SW 1271 (cell line): ENCODE results near the gene LMF1.

Source experiments
- DNase-seq, 2 experiments: peaks; one replicate each; lab custom pipeline; 2025; lab: John Stamatoyannopoulos, UW

The LMF1 gene

DNA sequence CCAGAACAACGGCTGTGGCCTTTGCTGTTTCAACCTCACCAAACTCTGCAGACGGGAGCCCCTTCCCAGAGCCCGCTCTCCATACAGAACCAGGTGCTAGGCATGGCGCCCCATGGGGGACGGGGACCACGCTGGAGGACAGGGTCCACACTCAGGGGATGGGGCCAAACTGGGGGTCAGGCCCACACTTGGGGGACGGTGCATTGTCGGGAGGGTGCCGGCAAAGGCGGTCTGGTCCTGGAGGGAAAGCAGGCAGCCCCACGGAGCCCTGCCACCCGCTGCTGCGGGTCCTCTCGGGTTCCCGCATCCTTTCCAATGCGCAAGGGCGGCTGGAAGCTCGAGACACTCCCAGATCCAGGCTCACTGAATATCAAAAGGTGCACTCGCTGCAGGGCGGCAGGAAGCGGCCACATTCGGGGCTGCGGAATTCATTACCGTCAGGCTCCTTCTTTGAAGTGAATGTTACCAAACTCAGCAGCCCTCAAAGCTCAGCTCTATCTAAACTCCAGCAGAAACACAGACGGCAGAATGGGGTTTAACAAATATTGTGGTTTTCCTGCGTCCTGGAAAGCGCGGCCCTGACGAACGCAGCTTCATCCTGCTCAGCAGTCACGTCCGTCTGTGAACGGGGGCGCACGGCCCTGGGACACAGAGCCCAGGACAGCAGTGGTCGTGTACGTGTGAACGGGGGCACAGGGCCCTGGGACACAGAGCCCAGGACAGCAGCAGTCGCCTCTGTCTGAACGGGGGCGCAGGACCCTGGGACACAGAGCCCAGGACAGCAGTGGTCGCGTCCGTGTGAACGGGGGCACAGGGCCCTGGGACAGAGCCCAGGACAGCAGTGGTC, 41.3 kb downstream of the LMF1 start:
- DNase-seq = no peak

DNA sequence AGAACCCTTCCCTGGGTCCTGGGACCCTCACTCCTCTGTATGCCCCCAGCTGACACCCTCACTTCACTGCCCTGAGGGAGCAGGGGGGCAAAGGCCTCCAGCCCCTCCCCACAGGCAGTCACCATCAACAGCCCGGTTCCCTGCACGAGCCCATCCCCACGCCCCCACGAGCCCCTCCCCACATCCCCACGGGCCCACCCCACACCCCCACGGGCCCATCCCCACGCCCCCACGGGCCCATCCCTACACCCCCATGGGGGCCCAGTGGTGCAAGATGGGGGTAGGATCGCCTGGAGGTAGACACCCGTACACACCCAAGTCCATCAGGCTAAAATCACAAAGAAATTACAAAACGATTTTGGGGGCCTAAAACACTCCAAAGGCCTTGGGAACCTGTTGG, 42.3 kb downstream of the LMF1 start:
- no peak for DNase-seq

DNA sequence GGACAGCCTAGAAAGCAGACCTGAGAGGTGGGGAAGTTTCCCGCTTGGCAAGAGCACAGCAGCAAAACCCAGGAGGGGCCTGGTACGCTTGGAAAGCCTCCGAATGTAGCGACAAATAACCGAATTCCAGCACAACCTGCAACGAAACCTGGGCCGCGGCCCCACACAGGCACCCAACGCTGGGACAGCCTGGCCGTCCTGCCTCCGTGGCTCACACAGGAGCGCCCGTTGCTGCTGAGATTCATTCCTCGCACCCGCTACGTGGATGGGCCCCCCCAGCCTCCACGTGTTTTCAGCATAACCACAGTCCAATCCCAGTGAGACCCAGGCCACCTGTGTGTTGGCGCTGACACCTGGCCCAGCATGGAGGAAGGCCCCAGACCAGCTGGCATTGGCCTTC, 42.9 kb downstream of the LMF1 start:
- no peak for DNase-seq

DNA sequence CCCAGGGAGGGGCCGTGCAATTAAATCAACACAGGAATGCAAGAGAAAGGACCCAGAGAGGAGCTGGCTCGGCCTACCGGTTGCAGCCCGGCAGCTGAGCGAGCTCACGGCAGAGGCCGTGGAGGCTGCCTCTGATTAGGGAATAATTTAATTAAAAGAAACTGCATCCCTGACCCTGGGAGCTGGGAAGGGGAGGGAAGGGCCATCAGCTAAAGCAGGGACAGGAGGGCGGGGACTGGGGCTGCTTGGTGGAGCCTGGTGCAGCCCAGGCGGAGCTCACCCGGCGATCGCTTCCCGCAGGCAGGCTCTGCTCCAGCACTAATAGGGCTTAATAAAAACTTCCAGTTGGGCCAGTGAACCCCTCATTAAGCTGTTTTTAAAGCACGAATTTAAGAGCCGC, 43.4 kb downstream of the LMF1 start:
- no peak for DNase-seq

DNA sequence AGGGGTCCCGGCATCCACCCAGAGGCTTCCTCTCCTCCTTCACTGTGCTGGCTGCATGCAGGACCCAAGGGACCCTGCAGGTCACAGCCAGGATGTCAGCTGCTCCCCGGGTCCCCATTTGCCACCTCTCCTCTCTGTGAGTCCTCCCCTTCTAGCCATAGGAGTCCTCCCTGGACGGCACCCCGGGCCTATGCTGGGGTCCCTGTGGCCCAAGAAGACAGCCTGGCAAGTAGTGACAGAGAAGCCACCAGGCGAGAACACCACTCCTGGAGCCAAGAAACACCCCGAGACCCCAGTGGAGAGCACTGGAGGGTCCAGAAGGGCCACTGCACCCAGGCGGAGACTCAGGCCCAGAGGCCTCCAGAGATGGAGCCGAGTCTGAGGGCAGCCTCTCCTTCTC, 44.1 kb downstream of the LMF1 start:
- no peak for DNase-seq

DNA sequence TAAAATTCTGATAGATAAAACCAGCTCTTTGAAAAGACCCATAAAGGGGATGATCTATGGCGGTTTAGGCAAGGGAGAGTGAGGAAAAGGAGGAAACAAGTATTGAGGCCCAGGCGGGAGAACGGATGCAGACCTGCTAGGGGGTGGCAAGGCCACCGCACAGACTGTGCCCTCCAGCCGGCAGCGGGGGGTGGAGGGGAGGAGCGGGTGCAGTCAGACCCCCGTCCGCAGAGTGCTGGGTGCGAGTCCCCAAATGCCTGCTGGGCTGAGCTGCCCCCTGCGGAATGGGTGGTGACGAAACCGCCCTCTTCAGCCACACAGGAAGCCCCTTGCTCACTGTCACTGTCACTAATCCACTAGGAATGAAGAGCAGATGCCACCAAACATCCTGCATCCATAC, 46.0 kb downstream of the LMF1 start:
- DNase-seq = no peak

DNA sequence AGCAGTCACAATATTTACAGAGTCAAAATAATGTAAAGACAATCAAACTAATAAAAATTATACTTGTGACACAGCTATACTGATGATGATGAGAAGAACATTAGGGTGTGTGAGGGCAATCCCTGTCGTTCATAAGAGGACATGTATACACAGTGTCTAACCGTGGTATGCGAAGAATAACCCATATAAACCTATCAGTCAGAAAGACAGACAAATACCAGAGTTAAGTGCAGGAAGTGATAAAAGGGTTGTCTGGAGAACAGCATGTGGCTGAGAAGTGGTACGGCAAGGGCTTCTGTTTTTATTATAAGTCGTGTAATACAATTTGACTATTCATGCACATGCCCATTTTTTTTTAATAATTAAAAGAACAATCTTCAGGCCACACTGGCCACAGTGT, 46.7 kb downstream of the LMF1 start:
- no peak for DNase-seq

DNA sequence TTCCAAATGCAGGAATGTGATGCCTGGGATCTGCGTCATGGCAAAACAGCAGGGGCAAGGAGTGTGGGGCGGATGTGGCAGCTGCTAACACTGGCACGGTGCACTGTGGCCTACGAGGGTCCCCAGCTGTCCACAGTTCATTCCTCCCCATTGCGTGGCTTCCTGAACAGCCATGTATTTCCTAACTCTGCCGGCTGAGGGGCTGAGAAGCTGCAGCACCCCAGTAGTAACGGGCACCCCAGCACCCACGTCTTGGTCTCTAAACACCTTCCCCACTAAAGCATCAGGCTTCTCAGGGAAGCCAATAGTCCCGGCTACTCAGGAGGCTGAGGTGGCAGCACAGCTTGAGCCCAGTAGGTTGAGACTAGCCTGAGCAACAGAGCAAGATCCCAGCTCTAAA, 47.6 kb downstream of the LMF1 start:
- DNase-seq = no peak

DNA sequence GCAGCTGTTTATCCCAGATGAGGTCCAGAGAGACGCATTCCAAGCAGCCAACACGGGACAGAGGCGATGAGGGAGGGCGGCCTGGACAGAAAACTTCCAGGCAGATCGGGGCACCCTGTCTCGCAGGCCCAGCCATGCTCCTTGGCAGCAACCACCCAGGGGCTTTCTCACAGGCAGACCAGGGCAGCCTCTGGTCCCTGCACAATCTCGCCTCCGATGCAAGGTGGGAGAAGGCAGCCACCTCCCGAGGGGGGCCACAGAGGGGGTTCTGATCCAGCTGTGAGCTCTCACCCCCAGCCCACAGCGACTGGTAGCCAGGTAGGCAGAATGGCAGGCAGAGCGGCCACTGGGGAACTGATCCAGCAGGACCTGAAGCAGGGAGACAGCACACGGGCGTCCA, 48.7 kb downstream of the LMF1 start:
- no peak for DNase-seq

DNA sequence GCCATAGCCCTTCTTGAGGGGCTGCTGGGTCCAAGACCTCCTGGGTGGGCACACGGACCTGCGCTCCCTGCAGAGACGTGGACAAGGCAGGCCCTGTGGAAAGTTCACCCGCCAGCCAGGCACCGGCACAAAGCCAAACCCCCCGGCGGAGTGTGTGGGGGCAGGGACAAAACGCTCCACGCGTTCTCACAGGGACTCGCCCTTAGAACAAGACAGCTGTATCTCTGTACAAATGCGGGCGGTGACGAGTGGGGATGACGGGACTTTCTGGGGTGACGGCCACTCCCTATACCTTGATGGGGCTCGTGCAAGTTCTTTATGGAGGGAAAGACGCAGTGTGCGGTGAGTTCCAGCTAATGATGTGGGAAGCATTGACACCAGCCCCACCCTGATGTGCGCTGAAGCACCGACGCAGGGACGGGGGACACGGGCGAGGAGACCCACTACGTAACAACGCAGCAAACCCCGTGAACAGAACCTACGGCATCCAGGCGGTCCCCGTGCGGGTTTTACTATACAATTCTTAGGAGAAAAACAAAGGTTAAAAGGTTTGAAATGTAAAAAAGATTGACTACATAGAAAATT, 49.4 kb downstream of the LMF1 start:
- DNase-seq = no peak

DNA sequence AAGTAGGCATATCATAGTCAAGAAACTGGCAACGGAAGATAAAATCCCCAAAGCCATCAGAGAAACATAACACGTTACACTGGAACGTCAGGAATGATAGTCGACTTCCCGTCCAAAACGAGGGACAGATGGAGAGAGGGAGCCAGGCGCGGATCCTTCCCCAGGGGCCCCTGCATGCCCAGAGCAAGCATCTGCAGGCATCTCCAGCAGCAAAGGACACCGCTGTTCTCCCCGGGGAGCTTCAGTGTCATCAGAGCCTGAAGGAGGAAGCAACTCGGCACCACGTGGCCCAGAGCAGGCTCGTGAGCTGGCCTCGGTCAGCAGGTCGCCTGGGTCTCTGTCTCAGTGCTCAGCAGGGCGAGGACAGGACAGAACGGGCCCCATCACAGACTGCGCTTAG, 50.1 kb downstream of the LMF1 start:
- DNase-seq = no peak

DNA sequence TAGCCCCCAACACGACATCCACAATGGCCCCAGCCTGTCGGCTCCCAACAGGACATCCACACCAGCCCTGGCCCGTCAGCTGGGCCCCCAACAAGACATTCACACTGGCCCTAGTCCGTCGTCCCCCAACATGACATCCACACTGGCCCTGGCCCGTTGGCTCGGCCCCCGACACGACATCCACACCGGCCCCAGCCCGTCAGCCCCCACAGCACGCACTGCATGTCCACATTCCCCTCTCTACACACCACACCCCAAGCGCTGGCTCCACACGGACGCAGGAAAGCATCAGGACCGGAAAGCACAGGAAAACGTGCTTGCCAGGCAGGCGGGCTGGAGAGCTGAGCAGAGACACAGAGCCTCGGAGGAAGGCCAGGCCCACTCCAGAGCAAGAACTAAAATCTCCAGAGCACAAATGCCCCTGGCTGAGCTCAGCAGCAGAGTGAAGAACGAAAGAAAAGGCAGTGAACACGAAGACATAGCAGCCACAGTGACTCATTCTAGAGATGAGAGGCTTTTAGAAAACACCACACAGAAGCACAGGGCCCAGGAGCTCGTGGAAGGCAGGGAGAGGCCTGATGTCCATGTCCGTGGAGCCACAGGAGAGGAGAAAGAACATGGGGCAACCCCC, 50.6 kb downstream of the LMF1 start:
- DNase-seq = no peak

DNA sequence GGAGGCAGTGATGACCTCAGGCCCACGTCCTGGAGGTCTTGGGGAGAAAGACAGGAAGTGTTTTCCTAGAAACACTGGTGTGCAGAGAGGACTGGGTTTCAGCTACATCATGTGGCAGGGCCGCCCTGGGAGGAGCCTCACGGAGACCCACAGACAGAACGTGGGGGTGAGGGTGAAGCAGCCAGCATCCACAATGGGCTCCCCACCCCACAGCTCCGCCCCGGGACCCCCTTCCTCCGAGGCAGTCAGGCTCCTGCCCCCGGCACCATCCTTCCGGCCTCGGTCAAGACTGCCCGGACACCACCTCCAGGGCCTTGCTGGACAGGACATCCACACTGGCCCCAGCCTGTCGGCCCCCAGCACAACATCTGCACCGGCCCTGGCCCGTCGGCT, 51.1 kb downstream of the LMF1 start:
- DNase-seq = no peak

DNA sequence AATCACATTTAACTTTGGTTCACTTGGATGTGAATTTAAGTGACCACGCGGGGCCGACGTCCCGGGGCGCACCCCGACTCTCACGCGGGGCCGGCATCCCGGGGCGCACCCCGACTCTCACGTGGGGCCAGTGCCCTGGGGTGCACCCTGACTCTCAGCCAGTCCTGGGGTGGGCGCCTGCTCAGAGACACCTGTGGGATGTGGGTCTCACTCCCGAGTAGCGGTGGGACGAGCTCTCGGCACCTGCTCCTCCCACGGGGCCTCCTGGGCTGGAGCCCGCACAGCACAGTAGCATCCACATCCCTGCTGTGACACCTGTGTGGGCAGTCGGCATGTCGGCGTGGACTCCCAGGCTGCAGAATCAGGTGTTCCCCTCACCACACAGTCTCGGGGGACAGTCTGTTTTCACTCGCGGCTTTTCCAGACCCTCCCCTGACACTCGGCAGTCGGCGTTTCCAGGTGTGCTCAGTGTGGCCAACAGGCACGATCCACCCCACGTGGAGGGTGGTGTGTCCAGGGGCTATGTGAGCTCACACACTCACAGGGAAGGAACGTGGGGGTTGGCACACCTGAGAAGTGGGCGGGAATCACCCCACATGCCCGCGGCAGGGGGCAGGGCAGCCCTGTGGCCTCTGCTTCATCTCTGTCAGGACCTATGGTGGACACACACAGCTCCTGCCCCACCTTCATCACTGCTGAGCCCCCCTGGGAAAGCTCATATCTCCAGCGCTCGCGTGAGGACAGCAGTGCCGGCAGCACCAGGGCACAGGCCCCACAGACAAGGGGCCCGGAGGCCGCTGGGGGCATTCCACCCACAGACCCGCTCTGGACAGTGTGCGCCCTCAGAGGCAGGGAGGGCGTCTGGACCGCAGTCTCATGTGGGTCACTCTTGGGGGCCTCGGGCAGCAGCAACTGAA, 51.8 kb downstream of the LMF1 start:
- DNase-seq = no peak

DNA sequence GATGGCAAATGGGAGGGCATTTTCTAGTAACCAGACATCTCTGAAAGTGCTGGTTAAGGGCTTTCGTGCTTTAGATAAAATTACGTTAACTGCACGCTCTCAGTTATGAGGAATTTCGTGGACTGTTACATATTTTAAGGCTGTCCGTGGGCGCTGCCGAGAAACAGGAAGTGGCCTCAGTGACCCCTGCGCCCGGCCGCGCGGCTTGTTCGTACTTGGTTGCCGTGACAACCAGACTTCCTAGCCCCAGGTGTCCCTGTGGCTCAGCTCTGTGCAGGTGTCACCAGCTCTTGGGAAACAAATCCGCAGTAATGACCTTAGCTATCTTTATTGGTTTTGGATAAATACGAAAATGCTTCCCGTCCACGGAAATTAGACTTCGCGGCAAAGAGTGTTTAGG, 52.7 kb downstream of the LMF1 start:
- no peak for DNase-seq

DNA sequence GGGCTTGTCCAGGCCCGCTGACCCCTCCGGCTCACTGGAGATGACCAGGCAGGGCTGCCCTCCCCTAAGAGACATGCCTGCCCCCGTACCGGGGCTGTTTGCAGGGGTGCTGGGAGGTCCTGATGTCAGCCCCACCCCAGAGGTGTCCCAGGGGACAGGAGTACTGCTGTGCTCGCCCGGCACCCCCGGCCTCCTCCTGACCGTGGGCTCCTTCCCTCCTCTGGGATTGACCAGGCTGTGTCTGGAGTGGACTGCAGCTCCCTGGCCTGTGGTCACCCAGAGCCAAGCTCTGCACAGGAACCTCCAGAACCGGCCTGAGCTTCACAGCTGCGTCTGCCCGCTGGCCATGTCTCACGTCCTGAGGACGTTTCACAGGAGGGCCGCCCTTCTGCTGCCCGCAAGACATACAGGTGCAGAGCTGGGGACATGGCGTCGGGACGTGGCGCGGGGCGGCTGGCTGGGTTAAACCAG, 53.2 kb downstream of the LMF1 start:
- no peak for DNase-seq

DNA sequence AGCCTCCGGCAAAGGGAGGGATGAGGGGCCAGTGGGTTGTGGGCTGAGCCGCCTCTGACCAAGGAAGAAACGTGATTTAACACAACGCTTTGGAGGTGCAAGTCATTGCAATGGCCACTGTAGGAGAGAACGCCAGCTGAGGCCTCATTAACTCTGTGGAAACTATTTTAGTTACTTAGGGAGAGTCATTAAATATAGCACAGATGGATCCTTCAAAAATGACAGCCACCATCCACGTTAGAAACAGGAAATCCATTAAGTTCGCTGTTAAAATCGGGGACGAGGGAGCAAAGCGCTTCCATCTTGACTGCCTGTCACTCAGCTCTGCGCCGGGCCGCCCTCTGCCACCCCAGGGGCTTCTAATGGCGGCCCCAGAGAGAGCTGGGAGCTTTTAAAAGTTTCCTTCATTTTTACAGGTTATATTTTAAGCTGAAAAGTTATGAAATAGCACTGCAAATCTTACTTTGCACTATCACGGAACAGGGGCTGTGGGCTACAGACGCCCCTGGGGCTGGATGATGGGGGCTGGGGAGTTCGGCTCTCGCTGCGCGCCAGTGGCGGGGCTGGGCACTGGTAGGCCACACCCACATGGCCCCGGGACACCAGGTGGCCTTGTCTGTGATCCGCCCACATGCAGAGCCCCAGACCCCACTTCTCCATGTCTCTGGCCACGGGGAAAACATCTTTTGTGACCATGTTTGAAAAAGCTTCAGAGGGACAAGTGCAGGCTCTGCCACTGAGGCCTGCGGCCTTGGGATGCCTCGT, 54.6 kb downstream of the LMF1 start:
- DNase-seq = no peak

DNA sequence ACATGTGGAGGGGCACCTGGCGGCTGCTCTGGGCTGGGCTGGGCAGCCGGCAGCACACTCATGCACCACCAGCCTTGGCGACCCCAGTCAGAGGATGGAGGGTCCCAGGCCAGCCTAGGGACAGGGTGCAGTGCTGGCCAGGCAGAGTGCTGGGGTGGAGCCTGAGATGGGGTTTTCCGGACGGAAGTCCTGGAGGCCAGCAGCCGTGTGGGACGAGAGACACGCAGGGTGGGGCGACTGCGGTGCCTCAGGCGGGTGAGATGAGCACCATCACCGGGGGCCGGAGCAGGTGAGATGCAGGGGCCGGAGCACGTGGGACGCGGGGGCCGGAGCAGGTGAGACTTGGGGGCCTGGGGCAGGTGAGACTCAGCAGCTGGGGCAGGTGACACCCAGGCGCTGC, 55.2 kb downstream of the LMF1 start:
- DNase-seq = no peak

DNA sequence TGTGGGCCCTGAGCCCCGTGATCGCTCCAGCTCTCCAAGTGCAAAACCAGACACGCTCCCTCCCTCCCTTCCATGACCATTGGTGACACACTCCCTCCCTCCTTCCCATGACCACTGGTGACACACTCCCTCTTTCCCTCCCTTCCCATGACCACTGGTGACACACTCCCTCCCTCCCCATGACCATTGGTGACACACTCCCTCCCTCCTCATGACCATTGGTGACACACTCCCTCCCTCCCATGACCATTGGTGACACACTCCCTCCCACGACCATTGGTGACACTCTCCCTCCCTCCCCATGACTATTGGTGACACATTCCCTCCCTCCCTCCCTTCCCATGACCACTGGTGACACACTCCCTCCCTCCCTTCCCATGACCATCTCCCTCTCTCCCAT, 56.3 kb downstream of the LMF1 start:
- DNase-seq = no peak

DNA sequence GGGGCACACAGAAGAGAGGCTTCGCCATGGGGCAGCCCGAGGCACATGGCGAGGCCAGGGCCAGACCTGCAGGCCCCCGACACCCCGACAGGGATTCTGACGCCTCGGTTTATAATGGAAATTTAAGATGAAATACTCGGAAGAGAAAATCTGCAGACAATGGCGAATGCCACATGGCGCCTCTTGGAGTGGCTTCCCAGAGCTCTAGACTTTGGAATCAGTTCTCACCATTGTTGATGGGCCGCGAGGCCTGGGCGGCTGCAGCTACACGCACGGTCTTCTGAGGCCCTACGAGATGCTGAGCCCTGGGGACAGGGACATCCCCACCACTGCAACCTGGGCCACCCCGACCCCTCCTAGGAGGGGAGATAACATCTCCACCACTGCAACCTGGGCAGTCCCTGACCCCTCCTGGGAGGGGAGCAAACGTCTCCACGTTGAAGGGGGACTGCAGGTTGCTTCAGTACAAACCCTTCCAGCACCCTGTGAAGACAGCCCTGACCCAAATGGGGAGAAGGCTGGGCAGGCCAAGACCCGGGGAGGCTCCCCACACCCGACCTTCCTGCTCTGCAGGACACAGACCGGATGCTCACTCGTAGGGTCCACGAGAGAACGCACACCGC, 56.9 kb downstream of the LMF1 start:
- no peak for DNase-seq
